GM12865 (cell line): ENCODE data around the gene IMPACT.

Source experiments
- DNase-seq: peaks from one replicate; pipeline ENCODE4 v3.0.0; 2010; ENCODE audit warnings: low read depth
- H3K4me3 ChIP-seq: 2 replicates; pipeline ENCODE4 v1.5.1; 2011; ENCODE audit warnings: mild to moderate bottlenecking, low read depth, low read length, control low read depth
- TF ChIP-seq, protein P1 (sequence below): IDR thresholded peaks from 2 replicates; pipeline ENCODE4 v1.5.1; 2011; ENCODE audit warnings: low read length, control low read depth, low read depth, inconsistent platforms; ENCODE audit not compliant: insufficient read depth; ENCODE audit errors: missing control alignments

Gene IMPACT

DNA sequence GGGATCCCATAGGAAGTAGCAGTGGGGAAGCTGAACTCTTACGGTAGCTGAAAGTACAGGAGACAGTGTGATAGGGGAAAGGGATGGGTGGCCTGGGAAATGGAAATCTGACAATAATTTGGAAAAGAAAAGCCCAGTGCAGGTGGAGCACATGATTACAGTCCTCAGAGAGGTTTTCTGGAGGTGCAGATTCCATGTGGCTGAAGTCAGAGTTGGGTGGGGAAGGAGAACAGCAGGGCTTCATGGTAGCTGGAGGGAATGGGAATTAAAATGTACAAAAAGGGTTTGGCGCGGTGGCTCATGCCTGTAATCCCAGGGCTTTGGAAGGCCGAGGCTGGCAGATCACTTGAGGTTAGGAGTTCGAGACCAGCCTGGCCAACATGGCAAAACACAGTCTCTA lies 46.1 kb downstream of the IMPACT start:
- TF ChIP-seq, protein P1, sequence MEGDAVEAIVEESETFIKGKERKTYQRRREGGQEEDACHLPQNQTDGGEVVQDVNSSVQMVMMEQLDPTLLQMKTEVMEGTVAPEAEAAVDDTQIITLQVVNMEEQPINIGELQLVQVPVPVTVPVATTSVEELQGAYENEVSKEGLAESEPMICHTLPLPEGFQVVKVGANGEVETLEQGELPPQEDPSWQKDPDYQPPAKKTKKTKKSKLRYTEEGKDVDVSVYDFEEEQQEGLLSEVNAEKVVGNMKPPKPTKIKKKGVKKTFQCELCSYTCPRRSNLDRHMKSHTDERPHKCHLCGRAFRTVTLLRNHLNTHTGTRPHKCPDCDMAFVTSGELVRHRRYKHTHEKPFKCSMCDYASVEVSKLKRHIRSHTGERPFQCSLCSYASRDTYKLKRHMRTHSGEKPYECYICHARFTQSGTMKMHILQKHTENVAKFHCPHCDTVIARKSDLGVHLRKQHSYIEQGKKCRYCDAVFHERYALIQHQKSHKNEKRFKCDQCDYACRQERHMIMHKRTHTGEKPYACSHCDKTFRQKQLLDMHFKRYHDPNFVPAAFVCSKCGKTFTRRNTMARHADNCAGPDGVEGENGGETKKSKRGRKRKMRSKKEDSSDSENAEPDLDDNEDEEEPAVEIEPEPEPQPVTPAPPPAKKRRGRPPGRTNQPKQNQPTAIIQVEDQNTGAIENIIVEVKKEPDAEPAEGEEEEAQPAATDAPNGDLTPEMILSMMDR: no peak
- H3K4me3 ChIP-seq: no peak overlapping the region
- no peak for DNase-seq

DNA sequence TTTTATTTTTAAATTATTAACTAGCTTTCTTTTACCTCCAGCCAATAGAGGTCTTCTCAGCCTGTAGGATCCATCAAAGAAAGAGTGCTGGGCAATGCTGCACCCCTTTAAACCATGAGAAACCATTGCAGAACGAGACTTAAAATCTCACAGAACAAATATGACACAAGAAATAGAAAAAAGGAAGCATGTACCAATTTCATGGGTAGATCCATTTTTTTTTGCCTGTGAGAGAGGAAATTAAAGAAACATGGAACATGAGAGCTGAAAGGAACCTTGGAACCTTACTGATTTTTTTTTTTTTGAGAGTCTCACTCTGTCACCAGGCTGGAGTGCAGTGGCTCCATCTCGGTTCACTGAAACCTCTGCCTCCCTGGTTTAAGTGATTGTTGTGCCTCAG lies 47.9 kb downstream of the IMPACT start:
- TF ChIP-seq, protein P1: no peak
- no peak for DNase-seq
- no peak overlapping the region for H3K4me3 ChIP-seq

DNA sequence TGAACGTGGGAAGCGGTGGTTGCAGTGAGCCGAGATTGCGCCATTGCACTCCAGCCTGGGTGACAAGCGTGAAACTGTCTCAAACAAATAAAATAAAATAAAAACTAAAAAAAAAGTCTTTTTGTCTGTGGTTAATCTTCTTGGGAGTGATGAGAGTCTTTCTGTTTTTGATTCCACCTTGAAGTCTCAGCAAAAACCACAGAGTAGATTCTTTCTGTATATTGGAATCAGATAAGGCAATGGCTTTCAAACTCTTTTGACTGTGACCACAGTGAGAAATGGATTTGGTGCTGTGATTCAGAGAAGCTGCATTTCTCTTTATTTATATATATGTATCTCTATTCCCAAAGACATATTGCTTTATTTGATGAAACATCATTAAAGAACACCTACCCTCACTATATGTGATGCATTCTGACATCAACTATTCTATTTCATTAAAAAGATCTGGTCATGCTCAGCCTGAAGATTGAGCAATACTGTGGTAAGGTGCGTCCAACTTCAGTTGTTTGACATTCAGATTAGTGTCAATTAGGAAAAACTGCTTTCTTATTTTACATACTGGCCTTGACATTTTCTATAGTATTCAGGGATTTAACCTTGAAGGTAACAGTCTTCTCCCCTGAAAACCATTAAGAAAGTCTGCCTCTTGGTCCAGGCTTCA lies 49.6 kb downstream of the IMPACT start:
- no peak overlapping the region for H3K4me3 ChIP-seq
- TF ChIP-seq, protein P1: no peak
- DNase-seq: no peak

- TF ChIP-seq, protein P1: no peak
- no peak for DNase-seq
- H3K4me3 ChIP-seq: no peak overlapping the region
Measured at GRCh38 chr18:24479371-24479770, 52.9 kb downstream of the IMPACT start.

DNA sequence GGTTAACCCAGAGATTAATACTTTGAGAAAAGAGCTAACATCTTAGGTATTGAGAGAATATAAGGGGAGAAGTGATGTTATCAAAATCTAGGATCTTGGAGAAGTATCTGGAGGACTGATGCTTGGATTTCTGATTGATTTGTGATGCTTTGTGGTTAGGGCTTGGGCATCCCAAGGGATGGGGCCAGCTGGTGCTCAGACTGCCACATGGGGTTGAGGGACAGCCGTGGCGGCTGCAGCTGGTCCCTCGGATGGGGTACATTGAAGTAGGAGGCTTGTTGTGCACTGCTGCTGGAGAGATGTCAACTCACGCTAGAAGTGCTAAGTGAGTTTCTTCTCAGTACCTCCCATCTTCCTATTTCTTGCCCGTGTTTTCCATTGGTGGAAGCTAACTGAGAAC lies 56.4 kb downstream of the IMPACT start:
- TF ChIP-seq, protein P1: no peak
- no peak for DNase-seq

GRCh38 chr18:24485681-24486080 lies 59.2 kb downstream of the IMPACT start:
- no peak for DNase-seq
- no peak overlapping the region for H3K4me3 ChIP-seq
- TF ChIP-seq, protein P1: no peak

More for the DNA sequence above, 56.4 kb downstream of the IMPACT start:
- H3K4me3 ChIP-seq: no peak overlapping the region

- no peak overlapping the region for H3K4me3 ChIP-seq
- TF ChIP-seq, protein P1: no peak
- DNase-seq: no peak
Measured at GRCh38 chr18:24486684-24487083, 60.2 kb downstream of the IMPACT start.
